ENCODE results near the gene JUP.
"Not testable (repeated sequence)": the region's sequence is repeated elsewhere in the genome, so short reads cannot be mapped to it uniquely, and the experiment has no call there.

JUP gene

DNA sequence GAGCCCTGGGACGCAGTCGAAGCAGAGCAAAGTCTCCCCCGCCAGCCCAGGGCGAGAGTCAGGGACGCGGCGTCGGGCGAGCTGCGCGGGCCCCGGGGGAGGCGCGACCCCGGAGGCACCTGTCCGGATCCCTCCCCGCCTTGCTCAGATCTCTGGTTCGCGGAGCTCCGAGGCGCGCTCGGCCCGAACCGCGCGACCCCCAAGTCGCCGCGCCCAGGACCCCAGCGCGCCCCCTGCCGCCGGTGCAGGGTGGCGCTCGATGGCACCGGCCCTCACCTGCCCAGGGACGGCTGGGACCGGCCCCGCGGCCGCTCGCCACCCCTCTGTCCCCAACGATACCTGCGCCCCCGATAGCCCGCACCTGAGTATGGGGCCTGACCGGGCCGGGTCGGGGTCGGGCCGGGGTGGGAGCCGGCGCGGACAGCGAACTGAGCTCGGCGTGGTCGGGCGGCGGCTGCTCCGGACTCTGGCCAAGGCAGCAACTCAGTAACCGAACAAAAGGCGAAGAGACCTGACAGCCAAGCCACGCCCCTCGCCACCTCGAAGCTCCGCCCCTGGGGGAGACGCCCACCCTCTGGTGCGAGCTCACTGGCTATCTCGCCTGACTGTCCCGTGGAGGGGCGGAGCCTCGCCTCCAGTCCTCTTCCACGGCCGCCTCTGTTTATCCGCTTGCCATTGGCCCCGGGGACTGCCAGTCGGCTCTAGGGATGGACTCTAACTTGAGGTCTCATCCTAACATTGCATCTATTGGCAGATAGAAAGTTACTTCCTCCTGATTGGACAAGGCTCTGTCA lies at the start of gene JUP:
JUP (minus strand) TSS at position 485 of the 794 bp plus-strand sequence. CDS start 14,857 bp downstream, outside the sequence.
- peak; percentile 100 for DNase-seq

DNA sequence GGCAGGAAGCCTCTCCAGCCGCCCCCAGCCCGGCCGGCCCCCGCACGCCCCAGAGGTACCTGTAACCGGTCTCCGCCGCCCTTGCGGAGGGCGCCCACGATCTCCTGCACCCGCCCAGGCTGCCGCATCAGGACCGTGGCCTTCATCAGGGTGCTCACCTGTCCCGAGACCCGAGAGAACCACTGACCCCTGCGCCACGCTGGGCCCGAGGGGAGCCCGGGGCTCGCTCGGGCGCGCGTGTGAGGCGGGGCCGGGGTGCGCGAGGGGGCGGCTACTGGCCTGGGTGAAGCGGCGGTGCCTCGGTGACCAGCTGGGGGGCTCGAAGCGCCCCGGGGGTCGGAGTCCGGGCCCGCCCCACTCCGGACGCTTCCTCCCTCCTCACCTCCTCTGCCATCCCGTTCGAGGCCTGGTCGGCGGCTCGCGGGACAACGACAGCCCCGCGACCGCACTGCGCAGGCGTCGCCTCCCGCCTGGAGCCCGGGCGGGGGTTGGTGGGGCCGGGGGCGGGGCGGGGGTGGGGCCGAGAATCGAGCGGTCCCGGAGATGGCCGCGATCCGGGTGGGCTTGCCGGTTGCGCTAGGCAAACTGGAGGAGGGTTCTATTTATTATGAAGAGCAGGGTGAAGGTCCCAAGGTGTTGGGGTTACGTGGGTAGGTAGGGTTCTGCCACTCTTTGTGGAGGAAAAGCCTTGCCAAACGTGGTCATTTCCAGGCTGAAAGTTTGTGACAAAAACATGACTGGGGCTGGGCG lies 49.5 kb upstream of the JUP start, which contains the start of gene NT5C3B:
NT5C3B (minus strand) TSS at position 433 of the 750 bp plus-strand sequence; CDS start at position 394, 39 bp downstream.
- DNase-seq = no peak

DNA sequence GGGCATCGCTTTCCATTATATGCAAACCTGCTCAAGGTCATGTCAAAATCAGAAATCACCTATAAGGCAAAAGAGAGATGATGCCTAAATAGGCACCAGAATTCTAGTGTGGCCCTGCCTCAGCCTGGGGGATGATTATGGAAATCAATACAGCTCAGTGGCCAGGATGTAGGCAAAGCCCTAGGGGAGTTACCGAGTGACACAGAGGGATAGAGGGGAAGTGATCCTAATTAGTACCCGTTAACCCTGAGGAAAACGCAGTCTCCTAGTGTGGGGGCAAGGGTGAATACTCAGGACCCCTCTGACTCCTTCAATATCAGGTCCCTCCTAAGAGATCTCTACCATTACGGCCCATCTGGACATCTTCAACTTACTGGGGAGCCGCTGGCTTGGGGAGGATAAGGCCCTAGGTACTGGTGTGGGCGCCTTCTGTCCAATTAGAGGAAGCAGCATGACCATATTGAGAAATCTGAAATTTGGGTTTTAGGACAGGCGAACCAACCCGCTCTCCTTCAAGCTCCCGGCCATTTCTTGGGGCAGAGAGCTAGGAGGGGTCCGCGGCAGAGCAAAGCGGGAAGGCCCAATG lies 48.8 kb upstream of the JUP start:
- DNase-seq = no peak

DNA sequence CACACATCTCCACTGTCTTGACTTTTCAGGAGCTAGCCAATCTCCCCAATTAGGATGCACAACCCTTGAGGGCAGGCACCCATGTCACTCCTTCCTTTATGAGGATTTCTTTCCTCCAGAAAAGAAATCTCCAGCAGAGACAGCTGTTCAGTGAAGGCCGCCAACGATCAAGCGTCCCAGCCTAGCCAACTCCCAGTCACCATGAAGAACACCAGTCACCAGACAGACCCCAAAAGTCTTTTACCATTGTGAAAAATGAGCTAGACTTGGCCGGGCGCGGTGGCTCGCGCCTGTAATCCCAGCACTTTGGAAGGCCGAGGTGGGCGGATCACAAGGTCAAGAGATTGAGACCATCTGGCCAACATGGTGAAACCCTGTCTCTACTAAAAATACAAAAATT lies 43.5 kb upstream of the JUP start:
- not testable (repeated sequence) for DNase-seq

DNA sequence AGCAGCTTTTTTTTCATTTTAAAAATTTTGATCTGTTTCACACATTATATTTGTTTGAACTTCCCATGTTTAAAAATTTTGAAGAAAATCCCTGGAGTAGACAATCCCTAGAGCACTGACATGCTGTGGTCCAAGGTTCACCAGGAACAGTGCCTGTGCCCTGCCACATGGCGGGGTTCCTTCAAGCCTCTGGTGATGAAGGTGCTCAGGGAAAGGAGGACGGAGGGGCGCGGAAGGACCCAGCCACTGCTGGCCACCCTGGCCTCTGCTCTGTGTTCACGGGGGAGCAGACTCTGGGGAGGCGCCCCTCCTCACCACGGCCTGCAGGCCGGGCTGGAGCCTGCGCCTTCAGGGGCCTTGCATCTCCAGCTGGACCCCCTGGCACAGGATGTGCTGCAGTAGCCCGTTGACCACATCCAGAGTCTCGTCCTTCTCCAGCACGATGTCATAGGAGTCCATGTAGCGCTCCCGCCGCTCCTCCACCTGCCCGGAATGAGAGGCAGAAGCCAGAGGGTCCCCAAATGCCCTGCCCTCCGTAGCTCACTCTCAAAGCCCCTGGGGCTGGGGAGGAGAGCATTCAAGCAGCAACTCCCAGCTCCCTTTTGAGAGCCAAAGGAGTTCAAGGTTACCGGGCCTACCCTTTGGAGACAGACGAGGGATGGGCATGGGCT lies 38.8 kb upstream of the JUP start:
- DNase-seq = no peak

DNA sequence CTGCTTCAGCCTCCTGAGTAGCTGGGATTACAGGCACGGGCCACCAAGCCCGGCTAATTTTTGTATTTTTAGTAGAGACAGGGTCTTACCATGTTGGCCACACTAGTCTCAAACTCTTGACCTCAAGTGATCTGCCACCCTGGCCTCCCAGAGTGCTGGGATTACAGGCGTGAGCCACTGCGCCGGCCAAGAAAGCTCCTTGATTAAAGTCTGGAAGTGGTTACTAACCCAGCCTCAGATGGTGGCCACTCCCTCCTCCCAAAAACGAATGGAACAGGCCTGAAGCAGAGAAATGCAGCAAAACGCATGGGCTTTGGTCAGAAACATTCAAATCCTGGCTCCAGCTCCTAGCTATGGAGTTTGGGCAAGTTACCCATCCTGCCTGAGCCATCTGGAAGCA lies 37.6 kb upstream of the JUP start:
- no peak for DNase-seq

DNA sequence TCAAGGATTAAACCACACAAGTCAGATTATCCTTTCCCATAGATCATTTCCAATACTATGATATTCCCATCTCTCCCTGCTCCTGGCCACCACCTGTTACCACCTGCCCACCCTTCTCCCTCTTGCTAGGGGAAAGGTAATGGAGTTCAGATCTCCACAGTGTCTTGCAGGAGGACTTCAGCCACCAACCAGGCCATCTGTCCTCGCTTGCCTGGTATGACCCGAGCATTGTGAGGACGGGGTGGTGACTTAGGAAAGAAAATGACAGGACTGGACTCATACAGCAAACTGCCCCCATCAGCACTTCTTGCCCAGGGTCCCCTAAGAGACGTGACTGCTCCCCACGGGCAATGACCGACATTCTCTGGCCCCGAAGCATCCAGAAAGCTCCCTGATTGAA lies 37.1 kb upstream of the JUP start:
- no peak for DNase-seq

DNA sequence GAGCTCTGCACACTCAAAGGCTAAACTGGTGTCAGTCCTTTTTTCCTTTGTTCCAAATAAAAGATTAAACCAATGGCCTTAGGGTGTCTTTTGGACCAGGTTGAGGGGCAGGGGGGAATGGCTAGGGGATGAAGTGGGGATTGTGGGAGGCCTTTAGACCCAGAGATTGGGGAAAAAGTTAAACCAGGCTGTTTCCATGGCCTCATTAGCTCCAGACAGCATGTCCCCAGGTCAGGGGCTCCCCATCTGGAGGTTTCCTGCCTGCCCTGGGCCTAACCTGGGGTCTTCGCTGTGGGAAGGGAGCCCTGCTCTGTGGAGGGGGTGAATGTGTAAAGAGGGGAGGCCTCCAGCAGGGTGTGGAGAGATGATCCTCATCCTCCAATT lies 36.6 kb upstream of the JUP start:
- DNase-seq = no peak

DNA sequence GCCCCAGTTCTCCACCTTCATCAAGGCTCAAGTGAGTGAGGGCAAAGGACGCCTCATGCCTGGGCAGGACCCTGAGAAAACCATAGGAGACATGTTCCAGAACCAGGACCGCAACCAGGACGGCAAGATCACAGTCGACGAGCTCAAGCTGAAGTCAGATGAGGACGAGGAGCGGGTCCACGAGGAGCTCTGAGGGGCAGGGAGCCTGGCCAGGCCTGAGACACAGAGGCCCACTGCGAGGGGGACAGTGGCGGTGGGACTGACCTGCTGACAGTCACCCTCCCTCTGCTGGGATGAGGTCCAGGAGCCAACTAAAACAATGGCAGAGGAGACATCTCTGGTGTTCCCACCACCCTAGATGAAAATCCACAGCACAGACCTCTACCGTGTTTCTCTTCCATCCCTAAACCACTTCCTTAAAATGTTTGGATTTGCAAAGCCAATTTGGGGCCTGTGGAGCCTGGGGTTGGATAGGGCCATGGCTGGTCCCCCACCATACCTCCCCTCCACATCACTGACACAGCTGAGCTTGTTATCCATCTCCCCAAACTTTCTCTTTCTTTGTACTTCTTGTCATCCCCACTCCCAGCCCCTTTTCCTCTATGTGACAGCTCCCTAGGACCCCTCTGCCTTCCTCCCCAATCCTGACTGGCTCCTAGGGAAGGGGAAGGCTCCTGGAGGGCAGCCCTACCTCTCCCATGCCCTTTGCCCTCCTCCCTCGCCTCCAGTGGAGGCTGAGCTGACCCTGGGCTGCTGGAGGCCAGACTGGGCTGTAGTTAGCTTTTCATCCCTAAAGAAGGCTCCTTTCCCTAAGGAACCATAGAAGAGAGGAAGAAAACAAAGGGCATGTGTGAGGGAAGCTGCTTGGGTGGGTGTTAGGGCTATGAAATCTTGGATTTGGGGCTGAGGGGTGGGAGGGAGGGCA lies 36.0 kb upstream of the JUP start:
- no peak for DNase-seq

DNA sequence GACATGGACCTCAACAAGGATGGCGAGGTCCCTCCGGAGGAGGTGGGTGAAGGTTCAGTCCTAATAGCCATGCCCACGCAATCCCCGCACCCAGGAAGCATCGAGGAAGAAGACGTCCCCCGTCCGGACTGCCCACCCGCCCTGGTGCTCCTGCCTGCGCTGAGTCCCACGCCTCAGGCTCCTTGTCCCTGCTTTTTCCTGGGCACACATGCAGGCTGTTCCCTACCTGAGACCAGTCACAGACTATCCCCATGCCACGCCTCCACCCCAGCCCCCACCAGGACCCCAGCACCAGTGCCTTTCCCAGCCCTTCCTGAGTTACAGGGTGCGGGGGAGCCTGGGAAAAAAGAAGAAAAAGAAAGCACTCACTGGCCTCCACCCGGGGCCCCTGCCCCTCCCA lies 35.3 kb upstream of the JUP start:
- no peak for DNase-seq

DNA sequence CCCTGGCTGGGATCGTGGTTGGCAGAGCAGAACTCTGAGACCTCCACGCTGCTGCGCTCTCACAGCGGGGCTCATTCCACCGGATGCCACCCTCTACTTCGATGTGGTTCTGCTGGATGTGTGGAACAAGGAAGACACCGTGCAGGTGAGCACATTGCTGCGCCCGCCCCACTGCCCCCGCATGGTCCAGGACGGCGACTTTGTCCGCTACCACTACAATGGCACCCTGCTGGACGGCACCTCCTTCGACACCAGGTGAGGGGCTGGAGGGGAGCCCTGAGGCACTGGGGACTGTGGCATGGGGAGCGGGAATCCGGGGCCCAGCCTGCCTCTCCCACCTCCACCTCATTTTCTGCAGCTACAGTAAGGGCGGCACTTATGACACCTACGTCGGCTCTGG lies 31.5 kb upstream of the JUP start:
- DNase-seq = no peak

DNA sequence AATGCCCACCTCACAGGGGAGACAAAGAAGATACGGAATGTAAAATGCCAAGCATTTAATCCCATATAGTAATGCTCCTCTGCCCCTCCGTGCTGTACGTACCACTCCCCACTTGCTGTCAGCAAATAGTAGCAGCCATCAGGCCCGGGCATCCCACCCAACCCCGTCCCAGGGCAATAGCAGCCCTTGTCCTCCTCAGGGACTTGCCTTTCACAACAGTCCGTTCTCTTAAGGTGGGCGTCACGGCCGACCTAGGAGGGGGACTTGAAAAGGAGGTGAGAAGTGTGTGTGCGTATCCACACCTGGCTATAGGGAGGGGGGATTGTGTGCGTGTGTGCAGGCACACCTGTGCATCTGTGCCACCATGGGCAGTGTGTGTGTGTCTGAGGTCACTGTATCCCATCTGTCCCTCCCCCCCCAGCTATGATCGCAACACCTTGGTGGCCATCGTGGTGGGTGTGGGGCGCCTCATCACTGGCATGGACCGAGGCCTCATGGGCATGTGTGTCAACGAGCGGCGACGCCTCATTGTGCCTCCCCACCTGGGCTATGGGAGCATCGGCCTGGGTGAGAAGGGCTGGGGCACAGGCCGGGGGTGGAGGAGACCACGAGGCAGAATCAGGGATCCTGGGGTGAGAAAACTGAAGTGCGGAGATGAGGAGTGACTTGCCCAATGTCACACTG lies 30.3 kb upstream of the JUP start:
- DNase-seq = no peak

DNA sequence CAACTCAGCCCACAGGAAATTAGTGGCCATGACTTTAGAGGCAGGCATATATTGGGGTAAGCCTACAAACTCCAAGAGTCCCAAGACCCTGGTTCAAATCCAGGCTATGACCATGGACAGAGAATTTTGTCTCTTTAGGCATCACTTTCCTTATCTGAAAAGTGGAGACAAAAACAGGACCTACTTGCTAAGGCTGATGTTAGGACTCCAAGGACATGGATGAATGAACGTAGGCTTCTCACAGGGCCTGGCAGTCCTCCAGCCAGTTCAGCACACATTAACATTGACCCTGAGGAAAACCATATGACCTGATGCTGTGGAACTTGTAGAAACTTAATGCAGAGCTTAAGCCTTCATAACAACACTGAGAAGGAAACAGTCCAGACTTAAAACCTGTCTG lies 27.7 kb upstream of the JUP start:
- DNase-seq = no peak

DNA sequence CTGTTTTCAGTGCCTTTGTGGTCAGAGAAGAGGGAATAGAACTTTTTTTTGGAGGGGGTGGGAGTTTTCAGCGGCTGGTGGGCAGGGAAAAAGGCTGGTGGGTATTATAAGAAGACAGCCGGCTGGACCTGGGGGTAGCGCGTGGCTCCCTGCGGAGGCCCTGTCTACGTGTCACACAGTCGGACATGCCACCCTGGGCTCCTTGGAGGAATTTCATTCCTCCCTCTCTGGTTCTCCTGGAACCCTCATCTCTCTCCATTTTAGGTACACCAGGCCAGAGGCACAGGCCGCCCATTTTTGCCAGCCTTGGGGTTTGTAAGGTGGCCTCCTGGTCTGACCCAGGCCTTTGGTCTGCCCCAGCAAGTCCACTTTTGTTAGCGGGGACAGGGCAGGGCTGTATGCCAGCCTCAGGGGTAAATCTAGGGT lies 27.2 kb upstream of the JUP start:
- DNase-seq = no peak

DNA sequence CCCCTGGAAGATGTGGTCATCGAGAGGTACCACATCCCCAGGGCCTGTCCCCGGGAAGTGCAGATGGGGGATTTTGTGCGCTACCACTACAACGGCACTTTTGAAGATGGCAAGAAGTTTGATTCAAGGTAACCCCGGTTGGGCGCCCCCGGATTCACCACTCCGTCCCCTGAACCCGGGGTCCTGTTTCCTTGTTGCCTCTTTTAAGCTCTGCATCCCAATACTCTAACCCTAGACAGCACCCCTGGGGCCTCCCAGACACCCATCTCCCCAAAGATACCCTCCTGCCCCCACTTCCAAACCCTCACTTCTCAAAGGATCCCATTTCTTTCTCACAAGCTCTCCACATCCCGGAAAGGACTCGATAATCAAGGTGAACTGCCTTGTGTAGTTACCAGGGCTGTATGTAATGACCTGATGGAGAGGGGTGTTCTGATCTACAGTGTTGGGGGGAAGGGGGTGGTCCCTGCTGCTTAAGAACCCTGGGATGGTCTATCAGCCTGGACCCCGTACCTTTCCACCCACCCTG lies 26.7 kb upstream of the JUP start:
- DNase-seq = no peak

DNA sequence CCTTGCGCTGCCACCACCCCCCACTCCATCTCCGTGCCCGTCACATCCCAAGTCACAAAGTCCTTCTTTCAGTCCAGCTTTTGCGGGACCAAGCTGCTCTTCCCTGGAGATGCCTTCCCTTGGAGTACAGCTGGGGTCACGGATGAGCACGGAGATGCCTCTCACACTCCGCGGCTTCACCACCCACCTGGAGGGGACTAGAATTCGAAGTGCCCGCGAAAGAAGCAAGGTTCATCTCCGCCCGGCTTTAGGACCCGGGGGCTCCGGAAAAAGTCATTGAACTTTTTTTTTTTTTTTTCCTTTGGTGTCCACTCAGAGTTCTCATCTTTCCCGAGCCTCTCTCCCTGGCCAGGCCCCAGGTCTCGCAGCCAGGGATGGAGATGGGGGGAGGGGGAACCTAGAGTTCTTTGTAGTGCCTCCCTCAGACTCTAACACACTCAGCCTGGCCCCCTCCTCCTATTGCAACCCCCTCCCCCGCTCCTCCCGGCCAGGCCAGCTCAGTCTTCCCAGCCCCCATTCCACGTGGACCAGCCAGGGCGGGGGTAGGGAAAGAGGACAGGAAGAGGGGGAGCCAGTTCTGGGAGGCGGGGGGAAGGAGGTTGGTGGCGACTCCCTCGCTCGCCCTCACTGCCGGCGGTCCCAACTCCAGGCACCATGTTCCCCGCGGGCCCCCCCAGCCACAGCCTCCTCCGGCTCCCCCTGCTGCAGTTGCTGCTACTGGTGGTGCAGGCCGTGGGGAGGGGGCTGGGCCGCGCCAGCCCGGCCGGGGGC lies 26.1 kb upstream of the JUP start, which contains the start of gene FKBP10:
FKBP10 (plus strand) TSS at position 624 of the 771 bp plus-strand sequence; CDS start at position 655, 31 bp downstream.
- peak; percentile 5 for DNase-seq

DNA sequence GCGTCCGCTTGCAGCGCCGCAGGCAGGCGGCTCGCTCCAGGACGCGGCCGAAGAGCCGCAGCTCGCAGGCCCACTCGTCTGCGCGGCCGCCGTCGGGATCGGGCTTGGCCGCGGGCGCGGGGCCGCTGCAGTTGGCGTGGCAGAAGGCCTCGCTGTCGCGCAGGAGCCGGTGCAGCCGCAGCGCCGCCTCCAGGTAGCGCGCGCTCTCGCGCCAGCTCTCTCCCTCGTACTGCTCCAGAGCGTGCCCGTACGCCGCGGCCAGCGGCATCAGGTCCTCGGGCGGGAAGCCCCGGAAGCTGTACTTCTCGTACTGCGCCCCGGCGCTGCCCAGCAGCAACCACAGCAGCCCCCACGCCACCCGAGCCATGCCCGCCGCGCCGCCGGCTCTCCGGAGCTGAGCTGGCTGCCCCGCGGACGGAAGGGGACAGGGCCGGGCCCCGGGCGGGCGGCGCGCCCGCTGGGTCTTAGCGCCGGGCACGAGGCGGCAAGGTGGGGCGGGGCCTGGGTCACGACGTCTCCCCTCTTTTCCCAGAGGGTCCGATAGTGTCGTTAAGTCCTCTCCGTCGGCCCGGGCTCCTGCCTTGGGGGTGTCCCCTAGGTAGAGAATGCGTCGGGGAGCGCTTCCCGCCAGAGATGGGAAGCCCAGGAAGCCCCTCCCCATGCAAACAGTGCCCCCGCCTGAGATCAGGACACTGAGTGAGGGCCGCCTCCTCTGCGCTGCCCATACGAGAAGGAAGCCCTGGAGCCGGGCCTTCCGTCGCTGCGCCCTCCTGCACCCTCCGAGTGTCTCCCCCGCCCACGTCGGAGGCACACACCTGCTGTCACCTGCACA lies 25.3 kb upstream of the JUP start, which contains the start of gene P3H4:
P3H4 (minus strand) TSS at position 401 of the 832 bp plus-strand sequence; CDS start at position 367, 34 bp downstream.
- DNase-seq = peak; percentile 24

DNA sequence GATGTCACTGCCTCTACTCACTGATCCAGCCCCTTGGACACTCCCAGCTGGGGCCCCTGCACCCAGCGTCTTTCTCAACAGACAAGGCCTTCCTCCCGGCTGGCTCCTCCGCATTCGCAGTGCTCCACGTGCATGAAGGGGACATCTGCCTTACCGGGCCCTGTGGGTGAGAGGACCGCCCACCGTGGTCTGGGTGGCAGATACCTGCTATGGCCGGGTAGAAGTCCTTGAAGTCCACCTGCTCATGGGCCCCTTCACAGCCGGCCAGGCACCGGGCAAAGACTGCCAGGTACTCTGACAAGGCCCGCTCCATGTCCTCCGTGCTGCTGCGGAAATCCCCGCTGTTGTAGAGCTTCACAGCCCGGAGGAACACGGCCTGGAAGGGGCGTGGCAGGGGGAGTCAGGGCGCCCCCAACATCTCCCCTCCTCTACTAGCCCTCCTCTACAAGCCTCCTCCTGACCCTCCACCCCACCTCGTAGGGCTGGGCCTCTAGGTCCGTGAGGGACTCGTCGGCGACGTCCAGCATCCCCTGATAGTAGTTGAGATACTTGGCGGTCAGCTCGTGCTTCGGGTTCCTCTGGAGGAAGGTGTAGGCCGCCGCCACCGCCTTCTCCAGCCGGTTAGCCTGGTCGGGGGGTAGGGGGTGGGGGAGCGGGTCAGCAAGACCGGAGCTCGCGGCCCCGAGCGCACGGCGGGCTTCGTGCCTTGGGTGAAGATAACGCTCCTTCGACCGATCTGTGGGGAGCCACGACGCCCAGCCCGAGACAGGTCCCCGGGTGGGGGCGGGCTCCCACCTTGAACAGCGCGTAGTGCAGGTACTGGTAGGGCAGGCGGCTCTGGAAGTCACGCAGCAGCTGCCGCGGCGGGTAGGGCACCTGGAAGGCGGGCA lies 24.4 kb upstream of the JUP start:
- no peak for DNase-seq
